ENCODE results near the gene SLITRK2.

Gene SLITRK2

DNA sequence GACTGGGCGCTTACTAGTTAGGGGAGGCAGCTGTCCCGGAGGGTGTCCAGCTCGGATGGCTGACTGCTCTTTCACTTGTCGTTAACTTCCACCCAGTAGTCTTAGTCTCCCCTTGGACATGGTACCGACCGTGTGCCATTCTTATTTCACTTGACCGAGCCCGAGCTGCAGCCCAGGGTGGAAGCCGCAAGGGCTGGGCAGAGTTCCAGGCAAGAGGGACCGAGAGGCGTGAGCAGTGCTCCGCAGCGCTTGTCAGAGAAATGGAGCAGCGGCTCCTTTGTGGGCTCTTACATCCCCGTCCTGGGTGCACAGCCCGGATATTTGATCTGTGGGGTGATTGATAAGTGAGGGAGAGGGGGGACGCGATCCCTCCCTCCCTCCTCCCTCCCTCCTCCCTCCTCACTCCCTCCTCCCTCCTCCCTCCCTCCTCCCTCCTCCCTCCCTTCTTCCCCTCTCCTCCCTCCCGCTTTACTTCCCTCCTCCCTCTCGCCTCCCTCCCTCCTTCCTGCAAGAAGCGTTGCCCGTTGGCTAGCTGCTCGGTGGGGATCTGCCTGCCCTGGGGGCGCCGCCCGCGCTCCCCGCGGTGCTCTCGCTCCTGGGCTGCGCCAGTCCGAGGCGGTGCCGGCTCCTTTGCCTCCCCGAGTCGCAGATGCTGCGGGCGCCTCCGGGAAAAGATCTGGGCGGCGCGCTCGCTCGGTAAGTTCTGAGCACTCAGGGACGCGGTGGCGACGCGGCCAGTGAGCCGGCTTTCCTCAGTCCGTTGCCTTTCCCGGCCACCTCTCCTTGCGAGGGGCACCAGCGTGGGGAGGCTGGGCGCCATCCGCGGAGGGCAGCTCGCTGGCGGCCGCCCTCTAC, at the start of gene SLITRK2:
SLITRK2 (plus strand) TSS at position 499 of the 855 bp plus-strand sequence. CDS start 4,597 bp downstream, outside the sequence.
- DNase-seq = no peak

GRCh38 chrX:145773006-145773405, 44.6 kb upstream of the SLITRK2 start:
- DNase-seq = no peak

DNA sequence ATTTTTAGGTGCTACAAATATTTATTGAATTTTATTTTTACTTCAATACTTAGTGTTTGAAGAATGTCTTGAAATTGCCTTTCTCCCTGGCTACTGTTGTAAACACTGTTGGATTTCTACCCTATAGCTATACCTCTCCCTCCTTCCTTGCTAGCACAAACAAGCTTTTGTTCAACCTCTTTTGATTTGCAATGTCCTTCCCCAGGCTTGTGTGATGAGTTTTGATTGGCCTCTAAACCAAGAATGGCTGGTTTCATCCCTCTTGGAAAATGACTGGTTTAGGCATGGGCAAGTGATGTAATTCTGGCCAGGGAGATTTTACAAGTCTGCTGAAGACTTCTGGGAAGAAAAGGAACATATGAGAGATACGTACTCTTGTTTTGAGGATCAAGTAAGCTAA, 25.3 kb upstream of the SLITRK2 start:
- no peak for DNase-seq

- no peak for DNase-seq
Observed at GRCh38 chrX:145803508-145803907, 14.1 kb upstream of the SLITRK2 start.

DNA sequence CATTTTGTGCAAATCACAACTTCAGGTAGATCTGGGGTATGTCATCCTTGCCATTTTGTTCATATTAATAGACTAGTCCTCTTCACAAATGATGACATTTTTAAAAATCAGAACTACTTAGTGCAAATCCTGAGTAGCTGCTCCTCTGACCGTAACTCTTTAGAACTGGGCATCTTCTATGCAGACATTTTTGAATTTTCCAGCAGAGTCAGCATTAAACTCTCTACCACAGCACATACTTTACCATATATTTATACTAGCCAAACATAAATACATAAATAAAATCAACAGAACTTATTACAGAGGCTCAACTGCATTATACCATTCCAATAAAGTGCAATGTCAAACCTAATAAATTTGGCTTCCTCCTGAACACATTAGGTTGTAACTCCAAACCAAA, 4.5 kb upstream of the SLITRK2 start:
- no peak for DNase-seq

GRCh38 chrX:145816601-145817315, 871 bp upstream of the SLITRK2 start:
- no peak for DNase-seq

GRCh38 chrX:145818186-145819113, 821 bp downstream of the SLITRK2 start:
- no peak for DNase-seq

GRCh38 chrX:145820825-145821224, 3.2 kb downstream of the SLITRK2 start:
- DNase-seq = no peak

GRCh38 chrX:145821291-145821897, 3.8 kb downstream of the SLITRK2 start:
- no peak for DNase-seq

- DNase-seq = no peak
Observed at GRCh38 chrX:145821898-145822571, 4.4 kb downstream of the SLITRK2 start.

GRCh38 chrX:145823132-145823531, 5.5 kb downstream of the SLITRK2 start:
- DNase-seq = no peak

DNA sequence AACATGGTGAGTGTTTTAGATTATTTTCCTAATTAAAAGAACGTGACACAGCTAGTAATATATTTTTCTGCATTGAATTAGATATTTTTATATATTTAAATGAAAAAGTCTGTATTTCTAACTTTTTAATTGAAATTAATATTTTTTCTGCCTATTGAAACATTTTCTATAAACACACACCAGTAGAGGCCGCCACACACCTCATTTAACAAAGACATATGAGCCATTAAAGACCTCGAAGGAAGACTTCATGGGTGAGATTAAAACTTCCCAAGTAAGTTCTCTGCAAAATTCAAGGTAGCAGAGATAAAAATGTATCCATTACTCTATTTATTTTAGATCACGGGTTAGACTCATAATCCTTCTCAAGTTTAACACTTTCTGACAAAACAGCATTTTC, 8.3 kb downstream of the SLITRK2 start:
- no peak for DNase-seq

GRCh38 chrX:145826466-145826865, 8.8 kb downstream of the SLITRK2 start:
- no peak for DNase-seq

DNA sequence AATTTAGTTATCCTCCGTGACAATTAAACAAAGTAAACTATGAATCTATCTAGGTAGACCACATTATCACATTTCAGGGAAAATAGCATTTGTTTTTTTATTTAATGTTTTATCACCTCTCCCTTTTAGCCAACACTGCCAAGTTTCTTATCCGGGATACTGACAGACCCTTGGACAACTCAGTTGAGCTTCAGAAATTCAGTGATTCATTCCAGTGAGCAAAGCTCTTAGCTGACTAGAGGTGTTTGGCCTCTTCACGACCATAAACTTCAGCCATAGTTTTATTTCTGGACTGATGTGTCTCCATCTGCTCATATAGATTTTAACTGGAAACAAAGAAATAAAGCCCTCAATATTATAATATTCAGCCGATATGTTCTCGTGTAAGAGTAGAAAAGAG, 15.2 kb downstream of the SLITRK2 start:
- DNase-seq = no peak

DNA sequence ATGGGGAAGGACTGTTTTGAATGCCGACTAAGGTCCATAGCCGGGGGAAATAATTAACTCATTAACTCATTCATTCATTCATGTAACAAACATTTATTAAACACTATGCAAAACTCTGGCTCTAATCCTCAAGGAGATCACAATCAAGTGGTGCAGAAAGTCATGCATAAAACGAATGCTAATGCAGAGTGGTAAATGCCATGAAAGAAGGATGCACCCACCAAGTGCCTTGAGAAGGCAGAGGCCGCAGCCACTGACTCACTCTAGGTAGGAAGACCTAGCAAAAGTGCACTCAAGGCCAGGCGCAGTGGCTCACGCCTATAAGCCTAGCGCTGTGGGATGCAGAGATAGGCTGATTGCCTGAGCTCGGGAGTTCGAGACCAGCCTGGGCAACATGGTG, 22.9 kb downstream of the SLITRK2 start:
- no peak for DNase-seq

DNA sequence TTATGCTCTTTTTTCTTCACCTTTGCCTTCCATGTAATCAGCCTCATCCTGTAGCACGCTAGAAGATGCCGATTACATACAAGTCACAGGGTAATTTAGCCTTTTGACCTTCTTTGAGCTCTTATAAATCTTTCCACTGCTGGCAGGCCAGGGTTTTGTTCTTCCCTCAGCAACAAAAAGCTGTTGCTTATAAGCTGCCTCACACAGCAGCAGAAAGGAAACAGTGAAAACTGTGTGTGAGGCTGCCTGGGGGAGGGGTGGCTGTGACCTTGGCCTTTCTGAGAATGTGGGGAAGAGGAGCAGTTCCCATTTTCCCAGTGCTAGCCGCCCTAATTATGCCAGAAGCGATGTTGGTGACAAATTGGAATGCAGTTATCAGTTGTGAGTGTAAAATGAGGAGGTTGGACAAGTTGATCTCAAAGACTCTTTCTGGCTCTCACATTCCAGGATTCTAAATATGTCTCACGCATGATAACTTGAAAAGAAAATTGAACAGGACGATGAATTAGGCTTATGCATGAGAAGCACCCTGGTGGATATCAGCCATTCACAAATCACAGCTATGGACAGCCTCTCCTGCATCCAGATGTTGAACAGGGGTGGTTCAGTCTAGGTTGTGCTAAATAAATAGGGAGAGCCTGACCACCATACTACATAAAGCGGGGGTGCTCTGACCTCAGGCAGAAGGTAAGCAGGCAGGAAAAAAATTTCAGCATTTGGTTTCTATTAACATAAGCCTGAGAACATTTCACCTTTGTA, 25.7 kb downstream of the SLITRK2 start:
- DNase-seq = no peak

GRCh38 chrX:145844886-145845285, 27.3 kb downstream of the SLITRK2 start:
- no peak for DNase-seq

DNA sequence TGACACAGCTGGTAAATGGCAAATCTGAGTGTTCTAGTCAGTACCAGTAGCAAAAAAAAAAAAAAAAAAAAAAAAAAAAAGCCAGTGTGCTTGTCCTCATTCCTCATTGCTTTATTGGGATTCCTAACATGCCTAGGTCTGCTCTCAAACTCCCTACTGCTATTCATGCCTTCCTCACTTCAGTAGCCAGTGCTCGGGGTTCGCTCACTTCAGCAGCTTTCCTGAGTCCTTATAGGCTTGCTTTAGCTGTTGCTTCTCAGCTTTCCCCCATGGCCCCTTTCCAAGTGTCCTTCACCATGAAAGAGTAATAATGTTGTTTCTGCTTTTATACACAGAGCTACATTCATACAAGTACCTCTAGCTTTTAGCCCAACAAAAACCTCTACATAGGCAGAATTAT, 30.8 kb downstream of the SLITRK2 start:
- DNase-seq = no peak

- DNase-seq = no peak
Observed at GRCh38 chrX:145848857-145849256, 31.2 kb downstream of the SLITRK2 start.

DNA sequence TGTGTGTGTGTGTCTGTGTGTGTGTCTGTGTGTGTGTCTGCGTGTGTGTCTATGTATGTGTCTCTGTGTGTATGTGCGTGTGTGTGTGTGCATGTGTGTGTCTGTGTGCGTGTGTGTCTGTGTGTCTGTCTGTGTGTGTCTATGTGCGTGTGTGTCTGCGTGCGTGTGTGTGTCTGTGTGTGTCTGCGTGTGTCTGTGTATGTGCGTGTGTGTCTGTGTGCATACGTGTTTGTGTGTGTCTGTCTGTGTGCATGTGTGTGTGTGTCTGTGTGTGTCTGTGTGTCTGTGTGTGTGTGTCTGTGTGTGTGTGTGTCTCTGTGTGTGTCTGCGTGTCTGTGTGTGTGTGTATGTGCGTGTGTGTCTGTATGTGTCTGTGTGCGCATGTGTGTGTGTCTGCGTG, 35.6 kb downstream of the SLITRK2 start:
- no peak for DNase-seq

GRCh38 chrX:145856181-145856580, 38.6 kb downstream of the SLITRK2 start:
- no peak for DNase-seq
